ENCODE results near the gene ALDH3B2.
A peak's percentile ranks its signal among the peaks of the same experiment; 100 is the strongest.
"Not testable (repeated sequence)": the region's sequence is repeated elsewhere in the genome, so short reads cannot be mapped to it uniquely, and the experiment has no call there.

The ALDH3B2 gene

GRCh38 chr11:67629386-67630227, 44.8 kb downstream of the ALDH3B2 start, which contains the start of gene NUDT8:
Gene NUDT8, minus strand, starts transcription at chr11:67629937. Its CDS starts 26 bp downstream, at chr11:67629911.
- peak; percentile 71 for DNase-seq (ENCODE audit: low spot score)

DNA sequence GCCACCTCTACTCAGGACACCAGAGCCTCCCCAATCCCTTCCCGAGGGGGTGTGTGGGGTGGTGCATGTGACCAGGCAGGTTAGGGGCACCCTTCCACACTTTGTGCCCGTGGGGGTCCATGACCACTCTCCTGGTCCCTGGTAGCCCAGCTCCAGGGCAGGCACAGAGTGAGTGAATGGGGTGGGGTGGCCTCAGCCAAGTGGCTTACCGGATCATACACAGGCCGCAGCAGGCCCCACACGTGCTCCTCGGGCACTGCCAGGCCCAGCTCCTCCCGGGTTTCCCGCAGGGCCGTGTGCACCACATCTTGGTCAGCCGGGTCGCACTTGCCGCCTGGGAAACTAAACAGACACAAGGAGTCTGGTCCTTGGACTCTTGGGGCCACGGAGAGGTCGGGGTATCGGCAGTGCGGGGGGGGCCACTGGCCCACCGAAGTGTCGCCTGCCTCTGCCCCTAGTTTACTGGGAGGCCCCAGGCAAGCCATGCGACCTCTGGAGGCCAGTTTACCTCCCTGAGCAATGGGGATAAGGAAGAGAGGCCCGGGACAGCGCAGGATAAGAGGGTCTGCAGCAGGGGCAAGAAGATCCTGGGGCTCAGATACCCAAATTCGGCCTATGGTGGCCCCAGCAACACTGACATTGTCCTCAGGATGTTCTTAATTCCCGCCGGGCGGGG, 45.6 kb downstream of the ALDH3B2 start:
- no peak for DNase-seq (ENCODE audit: low spot score)

DNA sequence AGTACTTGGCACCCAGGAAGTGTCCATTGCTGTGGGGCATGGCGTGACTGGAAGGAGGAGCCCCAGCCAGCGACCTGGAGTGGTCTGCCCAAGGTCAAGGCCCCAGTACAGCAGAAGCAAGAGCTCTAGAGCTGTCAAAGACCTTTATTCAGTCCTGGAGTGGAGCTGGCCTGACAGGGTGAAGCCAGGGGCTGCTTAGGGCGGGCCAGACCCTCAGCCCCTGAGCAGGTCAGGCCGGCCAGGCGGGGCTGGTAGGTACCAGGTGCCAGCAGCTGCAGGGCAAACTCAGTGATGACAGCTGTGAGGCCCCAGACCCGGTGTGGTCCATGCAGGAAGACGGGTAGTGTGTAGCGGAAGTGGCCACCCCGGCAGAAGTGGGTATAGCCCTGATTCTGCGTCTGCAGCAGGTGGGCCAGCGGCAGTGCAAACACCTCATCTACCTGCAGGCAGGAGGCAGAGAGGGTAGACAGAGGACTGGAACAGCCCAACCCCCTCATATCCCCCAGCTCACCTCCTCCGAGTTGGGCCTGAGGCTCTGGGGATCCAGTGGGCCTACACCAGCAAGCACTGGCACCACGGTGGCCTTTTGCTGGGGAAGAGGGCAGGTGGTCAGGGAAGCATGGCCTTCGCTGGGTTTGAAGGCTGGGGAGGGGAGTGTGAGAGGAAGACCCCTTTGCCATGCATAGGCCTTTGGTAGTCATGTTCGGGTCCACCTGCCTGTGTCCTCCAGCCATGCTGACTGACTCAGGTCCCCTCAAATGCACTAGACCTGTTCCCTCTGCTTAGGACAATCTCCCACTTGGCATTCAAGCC, 46.4 kb downstream of the ALDH3B2 start:
- no peak for DNase-seq (ENCODE audit: low spot score)

- DNase-seq (ENCODE audit: low spot score), result no peak
These were observed 47.0 kb downstream of the ALDH3B2 start for GRCh38 chr11:67627441-67627811.

DNA sequence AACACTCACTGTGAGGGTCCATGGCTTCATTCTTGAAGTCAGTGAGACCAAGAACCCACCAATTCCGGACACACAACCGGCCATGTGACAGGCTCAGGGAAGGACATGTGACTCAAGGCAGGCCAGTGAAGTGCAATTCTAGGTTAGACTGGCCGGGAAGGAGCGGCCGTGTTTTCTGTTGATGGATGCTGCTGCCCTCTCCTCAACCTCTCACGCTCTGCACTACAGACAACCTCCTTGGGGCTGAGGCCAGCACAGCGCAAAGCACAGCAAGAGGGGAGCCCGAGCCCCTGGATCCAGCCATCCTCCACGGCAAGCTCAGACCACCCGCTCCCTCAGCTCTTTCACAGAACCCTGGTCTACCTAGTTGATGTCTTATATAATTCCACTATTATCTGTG, 47.5 kb downstream of the ALDH3B2 start:
- DNase-seq (ENCODE audit: low spot score), result no peak

DNA sequence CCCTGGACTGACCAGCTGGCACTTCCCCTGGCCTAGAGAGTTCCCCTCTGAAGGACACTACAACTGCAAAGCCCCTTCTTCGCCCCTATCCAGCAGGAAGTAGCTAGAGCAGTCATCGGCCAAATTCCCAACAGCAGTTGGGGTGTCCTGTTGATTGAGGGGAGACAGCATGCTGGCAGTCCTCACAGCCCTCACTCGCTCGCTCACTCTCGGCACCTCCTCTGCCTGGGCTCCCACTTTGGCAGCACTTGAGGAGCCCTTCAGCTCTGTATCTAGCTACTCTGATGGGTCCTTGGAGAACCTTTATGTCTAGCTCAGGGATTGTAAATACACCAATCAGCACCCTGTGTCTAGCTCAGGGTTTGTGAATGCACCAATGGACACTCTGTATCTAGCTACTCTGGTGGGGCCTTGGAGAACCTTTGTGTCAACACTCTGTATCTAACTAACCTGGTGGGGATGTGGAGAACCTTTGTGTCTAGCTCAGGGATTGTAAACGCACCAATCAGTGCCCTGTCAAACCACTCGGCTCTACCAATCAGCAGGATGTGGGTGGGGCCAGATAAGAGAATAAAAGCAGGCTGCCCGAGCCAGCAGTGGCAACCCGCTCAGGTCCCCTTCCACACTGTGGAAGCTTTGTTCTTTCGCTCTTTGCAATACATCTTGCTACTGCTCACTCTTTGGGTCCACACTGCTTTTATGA, 48.1 kb downstream of the ALDH3B2 start:
- DNase-seq (ENCODE audit: low spot score), result not testable (repeated sequence)

GRCh38 chr11:67623795-67624194, 50.6 kb downstream of the ALDH3B2 start:
- DNase-seq (ENCODE audit: low spot score), result not testable (repeated sequence)

GRCh38 chr11:67622905-67623304, 51.5 kb downstream of the ALDH3B2 start:
- not testable (repeated sequence) for DNase-seq (ENCODE audit: low spot score)

DNA sequence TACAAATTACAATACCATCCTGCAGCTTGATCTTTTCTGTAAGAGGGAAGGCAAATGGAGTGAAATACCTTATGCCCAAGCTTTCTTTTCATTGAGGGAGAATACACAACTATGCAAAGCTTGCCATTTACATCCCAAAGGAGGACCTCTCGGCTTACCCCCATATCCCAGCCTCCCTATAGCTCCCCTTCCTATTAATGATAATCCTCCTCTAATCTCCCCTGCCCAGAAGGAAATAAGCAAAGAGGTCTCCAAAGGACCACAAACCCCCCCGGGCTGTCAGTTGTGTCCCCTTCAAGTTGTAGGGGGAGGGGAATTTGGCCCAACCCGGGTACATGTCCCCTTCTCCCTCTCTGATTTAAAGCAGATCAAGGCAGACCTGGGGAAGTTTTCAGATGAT, 52.5 kb downstream of the ALDH3B2 start:
- not testable (repeated sequence) for DNase-seq (ENCODE audit: low spot score)

- not testable (repeated sequence) for DNase-seq (ENCODE audit: low spot score)
These were observed 53.8 kb downstream of the ALDH3B2 start for GRCh38 chr11:67620621-67621020.

- DNase-seq (ENCODE audit: low spot score), result not testable (repeated sequence)
These were observed 54.5 kb downstream of the ALDH3B2 start for GRCh38 chr11:67619683-67620618.

- DNase-seq (ENCODE audit: low spot score), result not testable (repeated sequence)
These were observed 55.3 kb downstream of the ALDH3B2 start for GRCh38 chr11:67618901-67619659.

DNA sequence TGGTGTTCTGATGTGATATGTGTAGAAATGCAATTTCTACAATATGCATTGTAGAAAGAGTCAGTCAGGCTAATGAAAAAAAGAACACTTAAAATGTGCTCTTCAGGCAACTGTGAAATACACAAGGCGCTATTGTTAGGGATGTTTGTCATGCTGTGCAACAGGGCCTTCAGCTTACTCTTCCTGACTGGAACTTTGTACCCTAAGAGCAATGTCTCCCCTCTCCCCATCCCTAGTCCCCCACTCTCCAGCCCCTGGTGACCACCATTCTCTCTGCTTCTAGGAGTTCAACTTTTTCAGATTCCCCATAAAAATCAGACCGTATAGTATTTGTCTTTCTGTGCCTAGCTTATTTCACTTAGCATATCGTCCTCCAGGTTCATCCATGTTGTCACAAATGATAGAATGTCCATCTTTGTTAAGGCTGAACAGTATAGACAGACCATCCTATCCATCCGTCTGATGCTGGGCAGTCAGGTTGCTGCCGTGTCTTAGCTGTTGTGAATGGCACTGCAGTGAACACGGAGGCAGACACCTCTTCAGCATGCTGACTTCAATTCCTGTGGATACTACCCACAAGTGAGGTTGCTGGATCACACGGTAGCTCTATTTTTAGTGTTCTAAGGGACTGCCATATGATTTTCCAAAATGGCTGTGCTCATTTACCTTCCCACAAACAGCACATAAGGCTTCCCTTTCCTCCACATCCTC, 57.0 kb downstream of the ALDH3B2 start:
- no peak for DNase-seq (ENCODE audit: low spot score)

DNA sequence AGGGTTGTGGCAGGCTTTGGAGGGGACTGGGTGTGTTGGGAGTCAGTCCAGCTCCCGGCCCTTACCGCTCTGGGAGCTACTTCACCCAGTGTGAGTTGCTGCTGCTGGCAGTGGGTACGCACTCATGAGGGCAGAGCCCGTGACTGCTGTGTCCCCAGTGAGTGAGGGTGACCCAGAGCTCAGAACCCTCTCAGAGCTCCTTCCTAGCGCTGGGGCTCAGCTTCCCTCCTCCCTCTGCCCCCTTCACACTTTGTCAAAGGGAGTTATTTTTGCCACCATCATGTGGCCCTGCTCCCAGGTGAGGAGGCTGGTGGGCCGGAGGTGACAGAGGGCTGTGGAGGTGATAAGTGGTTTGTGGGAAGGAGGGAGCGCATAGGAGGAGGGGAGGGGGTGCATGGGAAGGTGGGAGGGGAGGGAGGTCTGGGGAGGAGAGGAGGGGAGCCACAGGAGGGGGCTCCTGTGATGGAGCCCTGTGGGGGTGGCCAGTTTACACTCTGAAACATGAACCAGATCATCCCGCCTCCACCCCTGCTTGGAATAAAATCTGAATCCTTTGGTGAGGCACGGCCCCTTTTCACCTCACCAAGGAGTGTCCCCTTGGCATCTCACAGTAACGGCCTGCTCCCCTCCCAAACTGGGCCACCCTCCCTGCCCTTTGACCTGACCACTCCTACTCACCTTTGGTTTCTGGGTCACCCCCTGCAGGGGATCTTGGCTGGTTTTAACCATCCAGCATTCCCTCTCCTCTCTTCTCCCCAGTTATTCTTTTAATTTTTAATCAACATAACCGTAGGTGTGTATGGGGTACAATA, 57.8 kb downstream of the ALDH3B2 start:
- peak; percentile 33 for DNase-seq (ENCODE audit: low spot score)

DNA sequence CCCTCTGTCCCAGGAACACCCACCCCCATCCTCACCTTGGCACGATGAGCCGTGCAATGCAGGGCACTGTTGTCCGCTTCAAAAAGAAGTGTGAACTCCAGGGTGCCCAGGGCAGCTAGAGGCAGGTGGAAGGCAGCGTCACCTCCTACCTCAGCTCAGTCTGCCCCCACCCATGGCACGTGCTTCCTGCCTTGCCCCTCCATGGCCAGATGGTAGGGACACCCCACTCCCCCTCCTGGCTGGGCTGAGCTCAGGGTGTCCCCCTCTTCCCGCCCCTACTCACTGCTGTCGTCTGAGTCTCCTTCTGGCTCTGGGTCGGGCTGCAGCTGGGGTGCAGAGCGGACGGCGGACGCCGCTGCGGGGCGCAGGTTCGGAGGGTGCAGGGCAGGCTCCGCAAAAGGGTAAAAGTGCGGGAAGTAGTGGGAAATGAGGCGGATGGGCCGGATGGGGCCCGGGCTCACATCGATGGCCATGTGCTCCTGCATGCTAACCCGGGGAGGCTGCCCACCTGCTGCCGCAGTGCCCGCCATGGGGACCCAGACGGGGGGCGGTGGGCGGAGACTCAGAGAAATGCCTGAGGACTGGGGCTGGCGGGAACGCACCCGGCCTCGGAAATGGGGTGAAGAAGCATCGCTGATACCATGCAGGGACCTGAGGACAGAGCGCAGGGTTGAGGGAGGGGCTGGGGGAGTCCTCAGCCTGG, 58.5 kb downstream of the ALDH3B2 start:
- no peak for DNase-seq (ENCODE audit: low spot score)

- no peak for DNase-seq (ENCODE audit: low spot score)
These were observed 59.4 kb downstream of the ALDH3B2 start for GRCh38 chr11:67614730-67615714.

Data from putamen (tissue), 1 donor.